OCI-LY7 (cell line): ENCODE data around the gene PCNT. TPM values are rescaled to one million over a fixed set of nuclear protein-coding genes. Genes with fewer than 3 reads are reported as not detected.

Source experiments
- BruUV-seq: library from RNA; stranded (reverse); fragments of 400-500 nt; replicated peaks from 2 replicates; lab custom pipeline; 2021; lab: Mats Ljungman, UMichigan
- CTCF ChIA-PET: fragments of 300-600 bp; sonication (Branson Sonifier 250); formaldehyde crosslinking; loops from one replicate; lab custom pipeline; 2022; ENCODE audit warnings: antibody characterized with exemption; ENCODE audit not compliant: unreplicated experiment; lab: Charles Lee
- POLR2A ChIA-PET: fragments of 300-600 bp; sonication (Branson Sonifier 250); formaldehyde crosslinking; loops from one replicate; lab custom pipeline; 2022; ENCODE audit warnings: antibody characterized with exemption; lab: Charles Lee
- DNase-seq: peaks from one replicate; pipeline ENCODE4 v3.0.0-alpha.2; 2015; ENCODE audit warnings: low spot score
- H2AFZ ChIP-seq: fragments of 200-600 bp; sonication (generic), shearing (Covaris generic); 2 replicates; pipeline ENCODE4 v1.6.1; 2014; ENCODE audit warnings: mild to moderate bottlenecking, antibody characterized with exemption, low read length, moderate library complexity
- H3K27ac ChIP-seq: fragments of 200-600 bp; sonication (generic); 2 replicates; pipeline ENCODE4 v1.5.1; 2014; ENCODE audit warnings: mixed run types, low read depth, mild to moderate bottlenecking, moderate library complexity, low read length, inconsistent platforms; ENCODE audit not compliant: poor library complexity, severe bottlenecking
- H3K36me3 ChIP-seq: fragments of 200-600 bp; sonication (generic); 2 replicates; pipeline ENCODE4 v1.6.1; 2014; ENCODE audit warnings: mild to moderate bottlenecking, antibody characterized with exemption, low read length, moderate library complexity, mixed read lengths; ENCODE audit not compliant: insufficient read depth
- H3K4me1 ChIP-seq: fragments of 200-600 bp; sonication (generic); 2 replicates; pipeline ENCODE4 v1.5.1; 2014; ENCODE audit warnings: mild to moderate bottlenecking, low read length; ENCODE audit not compliant: insufficient read depth, poor library complexity, severe bottlenecking
- H3K4me2 ChIP-seq: fragments of 200-600 bp; sonication (generic); 2 replicates; pipeline ENCODE4 v1.6.1; 2014; ENCODE audit warnings: mild to moderate bottlenecking, low read length
- H3K4me3 ChIP-seq: fragments of 200-600 bp; sonication (generic); 2 replicates; pipeline ENCODE4 v1.5.1; 2014; ENCODE audit warnings: mild to moderate bottlenecking, low read depth, low read length; ENCODE audit not compliant: poor library complexity, severe bottlenecking
- H3K79me2 ChIP-seq: fragments of 200-600 bp; sonication (generic); 2 replicates; pipeline ENCODE4 v1.6.1; 2016; ENCODE audit warnings: low read depth, mild to moderate bottlenecking, low read length, moderate library complexity, mixed read lengths; ENCODE audit not compliant: insufficient read depth
- H3K9me2 ChIP-seq: fragments of 200-600 bp; sonication (generic); 2 replicates; pipeline ENCODE4 v1.6.1; 2016; ENCODE audit warnings: mild to moderate bottlenecking, low read length, mixed read lengths; ENCODE audit not compliant: insufficient read depth
- H3K9me3 ChIP-seq: fragments of 200-600 bp; sonication (generic); 2 replicates; pipeline ENCODE4 v1.6.1; 2014; ENCODE audit warnings: mild to moderate bottlenecking, mixed run types, low read length, mixed read lengths
- H4K20me1 ChIP-seq: fragments of 200-600 bp; sonication (generic); 2 replicates; pipeline ENCODE4 v1.6.1; 2014; ENCODE audit warnings: mild to moderate bottlenecking, antibody characterized with exemption, low read length, moderate library complexity, mixed read lengths; ENCODE audit not compliant: insufficient read depth
- CTCF ChIP-seq: fragments of 200-600 bp; sonication (generic); conservative IDR thresholded peaks from 2 replicates; pipeline ENCODE4 v1.5.1; 2014; ENCODE audit warnings: mild to moderate bottlenecking, antibody characterized with exemption, low read length, moderate library complexity, mixed read lengths
- EZH2phosphoT487 ChIP-seq: fragments of 200-600 bp; sonication (generic); IDR thresholded peaks from 2 replicates; pipeline ENCODE4 v1.6.1; 2018; ENCODE audit warnings: low read depth, borderline replicate concordance, mild to moderate bottlenecking, mixed run types, antibody characterized with exemption, low read length, moderate library complexity, mixed read lengths
- intact Hi-C: fragments of 100-400 bp; cut with micrococcal nuclease; formaldehyde crosslinking; loops from one replicate; pipeline ENCODE4 v1.10.0; 2022; ENCODE audit not compliant: unreplicated experiment
- total RNA-seq, 2 experiments: library from RNA; depleted of rRNA in 1 of 2; stranded (reverse); fragments of >200 nt in 1 of 2; shearing (Covaris generic) in 1 of 2; gene quantifications; 2 replicates each; pipeline ENCODE4 v1.2.3, GENCODE V29; 2014 to 2022

PCNT gene
- total RNA-seq, 2 experiments from 2014 or later, result 48.4 to 84.1 TPM

DNA sequence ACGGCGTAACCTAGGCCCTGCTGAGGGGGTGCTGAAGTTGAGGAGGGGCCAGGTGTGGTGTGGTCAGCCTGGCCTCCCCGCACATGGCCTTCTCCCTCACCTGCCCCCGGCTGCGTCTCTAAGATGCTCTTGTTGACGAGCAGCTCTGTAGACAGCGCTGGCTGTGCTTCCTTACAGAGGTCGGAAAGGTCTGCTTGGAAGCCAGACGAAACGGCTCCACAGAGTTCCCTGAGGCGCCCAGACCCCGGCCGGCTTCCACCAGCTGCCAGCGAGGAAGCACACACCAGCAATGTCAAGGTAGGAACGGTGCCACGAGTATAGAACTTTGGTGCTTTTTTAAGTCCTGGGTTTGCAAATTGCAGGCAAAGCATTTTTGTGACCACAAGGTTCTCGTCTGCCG, 116.0 kb downstream of the PCNT start:
- POLR2A ChIA-PET, result no interaction called here
- intact Hi-C loops, result no loop called here
- H4K20me1 ChIP-seq, result no peaks in the 10 kb centered on the region
- TF ChIP-seq EZH2phosphoT487 (no peak), CTCF (no peak)
- no peak overlapping the region for H2AFZ ChIP-seq
- no peak overlapping the region for H3K27ac ChIP-seq
- H3K4me3 ChIP-seq, result no peak overlapping the region
- H3K79me2 ChIP-seq, result no peaks in the 10 kb centered on the region
- H3K4me2 ChIP-seq, result no peak overlapping the region
- H3K9me2 ChIP-seq, result no peaks in the 10 kb centered on the region
- CTCF ChIA-PET, result no interaction called here
- BruUV-seq, result no TSS peak
- no peaks in the 10 kb centered on the region for H3K9me3 ChIP-seq
- peaks cover 94% of the 10 kb centered on the region for H3K36me3 ChIP-seq
- no peaks in the 10 kb centered on the region for H3K4me1 ChIP-seq
- no peak for DNase-seq

DNA sequence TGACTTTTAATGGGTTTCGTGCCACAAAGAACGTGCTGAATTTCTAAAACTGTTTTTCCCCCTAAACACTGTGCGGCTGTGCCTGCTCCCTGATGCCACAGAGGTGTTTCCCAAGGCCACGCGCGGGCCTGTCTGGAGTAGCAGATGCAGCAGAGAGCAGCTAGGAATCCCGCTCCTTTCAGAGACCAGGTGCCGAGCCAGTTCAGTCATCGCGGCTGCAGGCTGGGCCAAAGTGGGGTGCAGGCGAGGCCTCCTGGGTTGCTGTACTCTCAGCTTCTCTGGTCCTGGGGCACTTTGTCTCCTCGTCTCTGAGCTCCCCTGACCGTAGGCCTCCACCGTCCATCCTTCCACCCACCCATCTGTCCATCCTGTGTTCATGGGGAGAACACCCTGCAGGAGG, 117.4 kb downstream of the PCNT start:
- BruUV-seq, result no TSS peak
- no peak for TF ChIP-seq EZH2phosphoT487
- no peak for TF ChIP-seq CTCF
- POLR2A ChIA-PET, result no interaction called here
- CTCF ChIA-PET, result no interaction called here
- Histone ChIP-seq H2AFZ (no peak overlapping the region), H3K27ac (no peak overlapping the region), H3K9me3 (no peaks in the 10 kb centered on the region), H3K9me2 (no peaks in the 10 kb centered on the region), H4K20me1 (no peaks in the 10 kb centered on the region), H3K79me2 (no peaks in the 10 kb centered on the region), H3K4me1 (no peaks in the 10 kb centered on the region), H3K4me2 (no peak overlapping the region), H3K36me3 (peaks cover 98% of the 10 kb centered on the region), H3K4me3 (no peak overlapping the region)
- intact Hi-C loops, result no loop called here
- DNase-seq, result no peak

GRCh38 chr21:46441961-46442498, 118.1 kb downstream of the PCNT start:
- ChIA-PET POLR2A (no interaction called here), CTCF (no interaction called here)
- H3K9me2 ChIP-seq, result no peaks in the 10 kb centered on the region
- DNase-seq, result no peak
- BruUV-seq, result no TSS peak
- peaks cover 98% of the 10 kb centered on the region for H3K36me3 ChIP-seq
- H3K27ac ChIP-seq, result no peak overlapping the region
- TF ChIP-seq CTCF (no peak), EZH2phosphoT487 (no peak)
- H3K4me1 ChIP-seq, result no peaks in the 10 kb centered on the region
- no peaks in the 10 kb centered on the region for H3K79me2 ChIP-seq
- no peaks in the 10 kb centered on the region for H3K9me3 ChIP-seq
- no peak overlapping the region for H3K4me2 ChIP-seq
- no peak overlapping the region for H3K4me3 ChIP-seq
- no peak overlapping the region for H2AFZ ChIP-seq
- no peaks in the 10 kb centered on the region for H4K20me1 ChIP-seq
- intact Hi-C loops, result no loop called here
